ENCODE data around the gene PSD.

- no peak for TF ChIP-seq CTCF (conservative IDR thresholded peaks at IDR 0.05)
- TF ChIP-seq EZH2 (IDR thresholded peaks at IDR 0.05; ENCODE audit: low read depth), result no peak
These were observed 32.8 kb upstream of the PSD start, which contains the start of gene C10orf95 for GRCh38 chr10:102451105-102451969.

Data from PC-9 (cell line).